Ureter (tissue), 1 donor: ENCODE measurements around the gene BHLHA15. TPM values are rescaled to one million over a fixed set of nuclear protein-coding genes. Genes with fewer than 3 reads are reported as not detected.

ENCODE experiments used
- DNase-seq: peaks from one replicate; pipeline ENCODE4 v3.0.0-alpha.2; 2020; ENCODE audit warnings: low spot score
- total RNA-seq: library from RNA; stranded (reverse); gene quantifications from one replicate; pipeline ENCODE4 v1.2.4, GENCODE V29; 2023
- donor health status: DM: yes; HTN: yes; CAD: no.

BHLHA15 gene
- total RNA-seq, 1 donor from 2014 or later, result 0.73 TPM

DNA sequence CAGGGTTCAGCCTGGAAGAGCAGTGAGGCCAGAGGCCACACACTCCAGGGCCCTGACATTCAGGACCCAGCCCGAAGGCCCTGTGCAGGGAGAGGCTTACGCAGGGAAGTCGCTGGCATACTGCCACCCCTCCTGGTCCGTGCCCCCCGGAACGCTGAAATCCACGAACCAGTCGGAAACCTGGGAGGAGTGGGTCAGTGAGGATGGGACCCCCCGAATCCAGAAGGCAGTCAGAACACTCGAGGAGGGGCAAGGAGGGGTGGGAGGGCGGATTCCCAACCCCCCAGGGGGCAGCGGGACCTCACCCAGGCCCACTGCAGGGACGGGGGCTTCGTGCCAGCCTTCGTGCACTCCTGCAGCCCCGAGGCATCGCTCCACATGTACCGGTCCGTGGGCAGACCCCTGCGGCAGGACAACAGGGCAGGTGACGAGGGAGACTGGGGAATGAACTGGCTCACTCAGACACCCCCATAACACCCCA is 13.5 kb downstream of the BHLHA15 start:
- no peak for DNase-seq

DNA sequence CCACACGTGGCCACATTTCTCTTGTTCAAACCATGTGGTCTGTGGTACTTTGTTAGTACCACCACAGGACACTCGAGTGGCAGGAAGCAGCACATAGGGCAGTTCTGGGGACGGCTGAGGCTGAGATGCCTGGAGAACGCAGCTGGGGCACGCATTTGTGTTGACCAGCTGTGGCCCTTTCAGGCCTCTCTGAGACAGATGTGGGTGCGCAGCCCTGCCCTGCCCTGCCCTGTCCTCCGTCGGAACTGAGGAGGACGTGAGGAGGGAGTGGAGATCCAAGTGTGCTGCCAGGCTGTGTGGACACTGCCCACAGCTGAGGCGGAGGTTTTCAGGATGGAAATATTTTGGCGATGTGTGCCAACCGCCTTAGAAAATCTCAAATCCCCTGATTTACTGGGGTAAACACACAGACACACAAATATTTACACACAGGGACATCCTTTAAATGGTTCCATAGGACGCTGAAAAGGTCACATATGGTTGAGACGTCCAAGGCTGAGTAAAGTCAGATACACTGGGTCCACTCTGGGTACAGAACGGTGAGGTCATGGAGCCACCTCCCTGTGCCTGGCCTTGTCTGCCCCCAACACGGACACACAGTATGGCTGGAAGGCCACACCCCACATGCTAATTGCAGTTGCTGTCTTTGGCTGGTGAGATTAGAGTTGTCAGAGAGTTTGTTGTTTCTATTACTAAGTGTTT is 14.8 kb downstream of the BHLHA15 start:
- DNase-seq, result no peak

DNA sequence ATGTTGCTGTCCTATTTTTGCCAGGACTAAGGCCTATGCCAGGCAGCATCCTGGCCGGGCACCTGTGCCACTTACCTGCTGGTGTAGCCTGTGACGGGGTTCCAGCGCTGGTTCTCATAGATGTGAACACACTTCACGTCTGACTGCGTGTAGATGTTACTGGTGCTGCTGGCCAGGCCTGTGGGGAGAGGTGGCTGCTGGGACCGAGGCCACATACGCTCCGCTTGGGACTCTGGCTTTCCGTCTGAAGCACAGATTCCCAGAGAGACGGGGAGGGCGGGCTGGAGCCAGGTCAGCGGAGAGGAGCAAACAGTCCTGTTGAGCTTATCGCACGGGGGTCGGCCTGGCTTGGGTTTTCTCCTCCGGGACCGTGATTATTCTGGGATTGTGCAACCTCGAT is 16.7 kb downstream of the BHLHA15 start:
- no peak for DNase-seq

DNA sequence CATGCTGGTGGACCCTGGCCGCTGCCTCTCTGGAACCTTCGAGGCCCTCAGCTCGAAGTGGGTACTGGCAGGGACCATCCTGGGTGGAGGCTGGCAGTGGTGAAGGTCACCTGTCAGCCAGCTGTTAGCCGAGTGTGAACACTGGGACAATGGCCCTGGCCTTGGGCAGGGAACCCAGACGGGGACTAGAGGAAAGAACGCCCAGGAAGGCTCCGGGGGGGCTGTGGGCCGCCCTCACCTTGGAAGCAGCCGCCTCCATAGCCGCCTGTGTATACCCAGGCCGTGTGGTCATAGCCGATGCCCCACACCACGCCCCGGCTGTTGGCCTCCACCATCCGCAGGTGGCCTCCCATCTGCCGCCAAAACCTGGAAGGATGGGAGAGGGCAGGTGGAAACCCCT is 17.6 kb downstream of the BHLHA15 start:
- DNase-seq, result no peak

DNA sequence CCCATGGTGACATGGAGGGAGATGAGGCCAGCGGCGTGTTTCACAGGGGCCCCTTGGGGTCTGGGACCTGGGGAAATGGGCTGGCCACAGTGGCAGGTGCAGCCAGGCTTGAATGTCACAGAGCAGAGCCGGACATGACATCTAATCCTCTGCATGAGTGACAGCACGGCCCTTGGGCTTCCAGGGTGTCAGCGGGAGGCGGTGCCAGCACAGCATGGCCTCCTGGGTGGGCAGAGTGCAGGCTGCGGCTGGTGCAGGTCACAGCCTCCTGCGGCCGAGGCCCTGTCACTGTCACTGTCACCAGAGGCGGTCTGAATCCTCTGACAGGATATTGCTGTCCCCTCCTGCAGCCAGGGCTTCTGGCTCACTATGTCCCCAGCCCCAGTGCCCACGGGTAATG is 18.2 kb downstream of the BHLHA15 start:
- no peak for DNase-seq

DNA sequence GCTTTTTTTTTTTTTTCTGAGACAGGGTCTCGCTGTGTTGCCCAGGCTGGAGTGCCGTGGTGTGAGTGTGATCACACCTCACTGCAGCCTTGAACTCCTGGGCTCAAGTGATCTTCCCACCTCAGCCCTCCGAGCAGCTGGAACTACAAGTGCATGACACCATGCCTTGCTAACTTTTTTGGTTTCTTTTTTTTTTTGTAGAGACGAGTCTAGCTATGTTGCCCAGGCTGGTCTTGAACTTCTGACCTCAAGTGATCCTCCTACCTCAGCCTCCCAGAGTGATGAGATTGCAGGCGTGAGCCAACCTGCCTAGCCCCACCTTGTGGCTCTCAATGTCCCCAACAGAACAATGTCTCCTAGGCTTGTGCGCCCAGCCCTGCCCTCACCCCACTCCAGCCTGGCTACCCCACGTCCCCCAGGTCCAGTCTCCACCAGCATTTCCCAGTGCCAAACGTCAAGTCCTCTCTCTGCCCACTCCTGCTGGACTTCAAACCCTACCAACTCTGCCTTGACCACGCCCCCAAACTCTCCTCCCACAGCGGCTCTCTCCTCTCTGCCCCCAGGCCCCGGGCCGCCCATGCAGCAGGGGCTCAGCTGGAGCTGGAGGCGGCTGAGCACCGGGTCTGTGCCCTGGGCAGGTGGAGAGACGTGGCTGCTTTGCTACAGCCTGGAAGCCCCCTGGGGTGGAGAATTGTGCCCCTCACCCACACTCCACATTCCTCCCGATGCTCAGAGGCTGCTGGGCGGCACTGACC is 18.9 kb downstream of the BHLHA15 start:
- DNase-seq, result no peak

DNA sequence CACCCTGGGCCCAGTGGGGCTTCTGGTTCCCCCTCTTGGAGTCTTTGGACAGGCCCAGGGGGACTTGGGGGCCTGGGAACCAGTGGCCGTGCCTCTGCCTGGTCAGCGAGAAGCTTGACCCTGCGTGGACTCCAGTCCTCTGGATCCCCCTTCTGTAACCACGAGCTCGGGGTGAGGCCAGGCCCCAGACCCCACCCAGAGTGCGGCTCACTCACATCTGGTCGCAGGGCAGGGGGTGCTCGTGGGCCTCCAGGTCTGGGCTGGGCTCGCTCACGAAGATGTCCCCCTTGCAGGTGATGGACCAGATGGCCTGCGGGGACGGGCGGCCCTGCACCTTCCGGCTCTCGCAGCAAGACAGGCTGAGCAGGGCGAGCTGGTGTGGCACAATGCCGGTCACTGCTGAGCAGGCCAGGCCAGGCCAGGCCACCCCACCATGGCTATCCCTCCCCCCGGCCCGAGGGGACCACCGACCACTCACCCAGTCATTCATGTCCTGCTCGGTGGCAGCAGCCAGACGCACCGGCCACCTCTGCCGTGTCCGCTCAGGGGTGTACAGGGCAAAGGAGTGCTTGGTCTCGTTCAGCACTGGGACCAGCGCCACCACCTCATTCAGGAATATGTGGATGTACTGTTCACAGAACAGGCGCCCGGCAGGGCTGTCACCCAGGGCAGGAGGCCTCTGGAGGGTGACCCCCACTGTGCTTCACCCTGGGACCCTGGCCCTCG is 19.7 kb downstream of the BHLHA15 start:
- DNase-seq, result no peak

DNA sequence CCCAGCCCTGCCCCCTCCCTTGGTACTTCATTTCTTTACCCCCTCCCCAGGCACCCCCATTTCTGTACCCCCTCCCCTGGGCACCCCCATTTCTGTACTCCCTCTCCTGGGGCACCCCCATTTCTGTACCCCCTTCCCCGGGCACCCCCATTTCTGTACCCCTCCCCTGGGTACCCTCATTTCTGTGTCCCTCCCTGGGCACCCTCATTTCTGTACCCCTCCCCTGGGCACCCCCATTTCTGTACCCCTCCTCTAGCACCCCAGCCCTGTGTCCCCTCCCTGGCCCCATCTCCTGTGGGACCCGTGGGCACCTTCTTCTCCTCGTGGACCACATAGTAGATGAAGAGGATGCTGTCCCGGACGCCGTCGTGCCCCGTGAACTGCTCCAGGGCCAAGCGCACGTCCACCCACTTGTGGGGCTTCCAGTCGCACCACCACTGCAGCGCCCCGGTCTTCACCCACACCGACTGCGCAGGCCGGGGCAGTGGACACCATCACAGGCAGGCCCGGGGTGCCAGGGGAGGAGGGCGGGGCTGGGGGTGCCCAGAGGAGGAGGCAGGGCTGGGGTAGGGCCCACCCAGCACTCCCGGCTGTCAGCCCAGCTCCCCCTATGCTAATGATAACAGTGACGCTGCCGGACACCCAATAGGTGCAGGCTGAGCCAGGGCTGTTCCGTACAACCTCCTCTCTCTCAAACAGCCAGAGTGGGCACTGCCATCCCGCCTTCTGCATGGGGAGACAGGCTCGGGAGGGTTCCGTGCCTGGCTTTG is 20.4 kb downstream of the BHLHA15 start:
- DNase-seq, result no peak

DNA sequence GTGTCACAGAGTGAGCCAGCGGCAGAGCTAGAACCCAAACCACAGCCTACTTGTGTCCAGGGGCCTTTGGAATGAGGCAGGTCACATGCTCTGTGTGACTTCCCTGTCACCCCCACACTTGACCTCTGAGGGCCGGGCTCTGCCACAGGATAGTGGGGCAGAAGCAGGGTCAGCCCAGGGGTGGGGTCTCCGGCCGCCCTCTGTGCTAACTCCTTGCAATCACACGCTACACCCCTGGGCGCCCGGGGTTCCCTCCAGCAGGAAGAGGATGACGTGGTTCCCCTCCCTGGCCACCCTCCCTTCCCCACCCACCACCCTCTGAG is 21.0 kb downstream of the BHLHA15 start:
- DNase-seq, result no peak

DNA sequence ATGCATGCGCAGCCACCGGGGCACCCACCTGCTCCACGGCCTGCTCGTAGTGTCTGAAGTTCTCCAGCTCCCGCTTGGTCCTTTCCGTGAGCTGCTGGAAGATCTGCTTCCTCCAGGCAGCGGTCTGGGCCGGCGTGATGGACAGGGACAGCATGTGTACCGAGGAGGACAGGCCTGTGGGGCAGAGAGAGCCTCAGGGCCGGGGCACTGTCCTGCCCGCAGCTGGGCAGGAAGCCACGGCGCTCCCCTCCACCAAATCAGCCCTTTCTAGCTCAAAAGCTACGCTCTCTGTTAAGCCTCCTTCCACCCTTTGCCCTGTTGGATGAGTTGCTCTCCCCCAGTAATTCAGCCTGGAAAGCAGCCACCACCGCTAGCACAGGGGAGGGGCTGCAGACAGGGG is 21.6 kb downstream of the BHLHA15 start:
- DNase-seq, result no peak

DNA sequence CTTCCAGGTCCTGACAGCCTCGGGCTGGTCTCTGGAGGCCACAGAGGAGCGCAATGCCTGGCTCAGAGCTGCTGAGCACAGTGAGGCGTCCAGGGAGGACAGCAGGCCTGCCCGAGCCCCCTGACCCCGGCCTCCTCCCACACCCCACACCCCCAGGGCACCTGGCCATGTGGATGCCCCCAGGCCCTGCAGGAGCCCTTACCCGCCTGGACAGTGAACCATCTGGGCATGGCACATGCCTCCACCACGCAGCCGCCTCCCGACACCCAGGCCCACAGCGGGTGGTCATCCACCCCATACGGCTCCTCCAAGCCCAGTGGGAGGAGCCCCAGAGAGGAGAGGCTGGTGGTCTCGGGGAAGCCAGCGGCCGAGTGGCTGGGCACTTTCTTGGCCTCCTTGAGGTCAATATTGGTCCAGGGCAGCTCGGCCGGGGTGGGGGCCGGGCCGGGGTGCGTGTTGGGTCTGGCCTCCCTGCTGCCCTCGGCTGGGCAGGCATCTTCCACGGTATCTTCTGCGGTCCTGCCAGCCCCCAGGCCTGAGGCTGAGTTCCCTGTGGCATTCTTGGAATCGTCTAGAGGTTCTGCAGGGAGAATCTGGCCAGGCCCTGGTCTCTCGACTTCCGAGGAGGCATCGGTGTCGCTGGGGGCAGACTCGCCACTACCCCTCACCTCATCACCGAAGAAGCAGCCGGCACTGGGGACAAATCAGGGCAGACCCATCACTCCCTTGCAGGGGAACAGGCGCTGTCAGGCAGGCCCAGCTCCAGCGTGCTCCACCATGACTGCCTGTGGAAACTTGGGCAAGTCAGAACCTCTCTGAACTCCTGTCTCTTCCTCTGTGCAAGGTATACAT is 22.2 kb downstream of the BHLHA15 start:
- no peak for DNase-seq

DNA sequence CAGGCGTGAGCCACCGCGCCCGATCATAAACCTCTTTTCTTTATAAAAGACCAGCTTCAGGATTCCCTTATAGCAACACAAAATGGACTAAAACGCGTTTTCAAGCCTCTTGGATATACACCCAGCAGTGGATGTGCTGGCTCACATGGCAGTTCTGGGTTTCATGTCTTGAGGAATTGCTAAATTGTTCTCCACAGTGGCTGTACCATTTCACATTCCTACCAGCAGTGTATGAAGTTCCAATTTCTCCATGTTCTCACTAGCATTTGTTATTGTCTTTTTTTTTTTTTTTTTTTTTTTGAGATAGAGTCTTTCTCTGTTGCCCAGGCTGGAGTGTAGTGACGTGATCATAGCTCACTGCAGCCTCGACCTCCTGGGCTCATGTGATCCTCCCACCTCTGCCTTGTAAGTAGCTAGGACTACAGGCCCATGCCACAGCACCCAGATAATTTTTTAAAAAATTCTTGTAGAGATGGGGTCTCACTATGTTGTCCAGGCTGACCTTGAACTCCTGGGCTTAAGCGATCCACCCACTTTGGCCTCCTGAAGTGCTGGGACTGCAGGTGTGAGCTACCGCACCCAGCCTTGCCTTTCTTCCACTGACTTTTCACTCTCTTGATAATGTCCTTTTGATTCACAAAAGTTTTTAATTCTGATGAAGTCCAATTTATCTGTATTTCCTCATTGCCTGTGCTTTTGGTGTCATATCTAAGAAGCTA is 23.3 kb downstream of the BHLHA15 start:
- no peak for DNase-seq

DNA sequence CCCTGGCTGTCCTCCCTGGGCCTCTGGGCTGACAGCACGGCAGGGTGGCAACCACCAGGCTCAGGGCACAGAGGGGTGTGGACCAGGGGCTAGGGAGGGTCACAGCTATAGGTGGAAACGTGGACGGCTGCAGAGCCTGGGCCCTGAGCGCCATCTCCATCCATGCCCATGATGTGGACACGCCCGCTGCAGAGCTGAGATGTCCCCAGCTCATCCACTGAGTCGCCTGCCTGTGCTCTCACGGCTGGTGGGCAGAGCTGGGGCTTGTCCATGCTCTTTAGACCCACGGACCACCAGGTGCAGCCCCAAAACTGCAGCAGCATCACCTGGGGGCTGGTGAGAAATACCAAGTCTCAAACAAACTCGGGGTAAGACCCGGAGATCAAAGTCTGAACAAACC is 24.7 kb downstream of the BHLHA15 start:
- DNase-seq, result no peak

DNA sequence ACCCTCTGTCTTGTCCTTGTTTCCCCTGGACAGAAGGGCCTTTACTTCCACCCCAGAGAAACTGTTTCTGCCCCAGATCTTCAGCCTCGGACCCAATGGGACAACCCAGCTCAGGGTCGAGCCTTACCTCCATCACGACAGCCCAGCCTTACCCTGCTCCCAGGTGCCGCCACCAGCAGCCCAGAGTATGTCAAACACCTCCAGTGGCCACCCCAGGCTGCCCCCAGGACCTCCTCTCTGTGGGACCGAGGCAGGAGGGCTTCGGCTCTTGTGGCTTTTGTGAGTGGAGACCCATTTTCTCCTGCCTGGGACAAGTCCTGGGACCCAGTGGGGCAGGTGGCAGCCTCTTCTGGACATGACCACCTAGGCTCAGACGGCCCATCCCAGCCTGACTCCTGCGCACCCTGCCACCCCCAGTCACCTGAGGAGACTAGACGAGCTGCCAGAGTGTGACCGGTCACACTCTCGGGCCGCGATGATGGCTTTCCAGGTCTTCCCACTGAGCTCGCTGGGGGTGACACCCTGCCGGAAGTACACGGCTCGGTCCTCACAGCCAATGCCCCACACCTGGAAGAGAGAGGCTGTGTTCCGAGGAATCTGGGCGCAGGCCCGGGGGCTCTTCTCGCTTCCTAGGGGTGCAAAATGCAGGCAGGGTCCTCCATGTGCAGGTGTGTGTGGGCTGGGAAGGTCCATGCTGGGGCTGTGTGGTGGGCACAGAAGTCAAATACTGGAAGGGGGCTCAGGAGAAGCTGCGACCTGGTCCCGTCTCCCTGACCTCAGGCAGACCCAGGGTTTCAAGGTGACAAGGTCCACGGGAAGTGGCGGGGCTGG is 25.3 kb downstream of the BHLHA15 start:
- no peak for DNase-seq

DNA sequence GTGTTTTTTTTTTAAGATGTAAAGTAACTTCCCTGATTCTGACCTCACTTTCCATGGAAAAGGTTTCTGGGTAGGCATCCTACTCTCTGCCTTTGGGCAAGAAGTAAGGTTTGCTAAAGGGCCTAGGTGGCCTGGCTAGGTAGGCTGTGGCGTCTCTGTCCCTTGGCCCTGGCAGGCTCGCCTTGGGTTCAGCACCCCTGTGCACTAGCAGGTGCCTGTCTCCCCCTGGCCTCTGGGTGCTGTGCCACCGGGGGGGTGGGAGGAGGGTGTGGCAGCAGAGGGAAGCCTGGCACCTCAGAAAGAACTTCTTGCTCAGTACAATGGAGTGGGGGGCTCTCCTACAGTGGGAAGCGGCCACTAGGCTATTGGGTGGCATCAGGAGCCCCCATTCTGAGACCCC is 26.8 kb downstream of the BHLHA15 start:
- DNase-seq, result no peak

DNA sequence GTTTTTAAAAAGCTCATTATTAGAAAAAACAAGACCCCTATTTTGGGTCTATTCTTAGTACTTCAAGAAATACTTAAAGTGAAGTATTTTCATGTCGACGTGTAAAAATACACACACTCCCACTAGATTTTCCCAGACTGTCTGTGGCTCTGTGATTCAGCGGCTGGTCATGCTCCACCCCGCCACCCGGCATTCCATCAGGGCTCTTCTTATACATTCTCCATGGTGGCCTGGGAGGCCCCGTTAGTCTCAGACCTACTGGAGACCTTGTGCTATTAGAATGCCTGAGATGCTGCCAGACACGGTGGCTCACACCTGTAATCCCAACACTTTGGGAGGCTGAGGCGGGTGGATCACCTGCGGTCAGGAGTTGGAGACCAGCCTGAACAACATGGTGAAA is 27.7 kb downstream of the BHLHA15 start:
- DNase-seq, result no peak

DNA sequence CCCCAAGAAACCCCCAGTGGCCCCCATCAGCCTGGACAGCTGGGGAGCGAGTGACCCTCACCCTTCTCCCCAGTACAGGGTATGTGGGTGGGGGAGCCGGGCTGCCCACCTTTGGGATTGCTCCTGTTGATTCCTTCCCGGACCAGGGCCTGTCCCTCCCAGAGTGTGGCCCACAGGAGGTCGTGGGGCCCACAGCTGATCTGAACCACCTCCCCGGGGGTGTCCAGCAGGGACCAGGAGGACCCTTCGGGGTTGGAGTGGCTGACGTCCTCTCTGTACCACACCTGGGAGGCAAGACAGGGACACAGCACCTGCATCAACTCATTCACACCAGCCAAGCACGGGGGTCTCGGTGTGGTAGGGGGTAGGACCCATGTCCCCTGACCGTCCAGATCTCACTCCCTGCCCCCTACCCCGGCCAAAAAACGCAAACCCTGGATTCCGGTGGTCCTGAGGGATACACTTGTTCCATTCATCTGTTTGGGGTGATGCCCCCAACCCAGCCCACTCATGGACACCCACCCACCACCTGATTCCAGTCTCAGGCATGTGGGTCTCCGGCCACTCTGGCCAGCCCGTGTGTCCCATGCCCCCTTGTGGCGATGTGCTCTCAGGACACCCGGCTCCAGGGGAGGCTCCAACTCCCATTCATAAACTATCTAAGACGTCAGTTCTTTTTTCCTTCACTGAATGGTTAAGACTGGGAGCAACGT is 29.9 kb downstream of the BHLHA15 start:
- DNase-seq, result no peak

DNA sequence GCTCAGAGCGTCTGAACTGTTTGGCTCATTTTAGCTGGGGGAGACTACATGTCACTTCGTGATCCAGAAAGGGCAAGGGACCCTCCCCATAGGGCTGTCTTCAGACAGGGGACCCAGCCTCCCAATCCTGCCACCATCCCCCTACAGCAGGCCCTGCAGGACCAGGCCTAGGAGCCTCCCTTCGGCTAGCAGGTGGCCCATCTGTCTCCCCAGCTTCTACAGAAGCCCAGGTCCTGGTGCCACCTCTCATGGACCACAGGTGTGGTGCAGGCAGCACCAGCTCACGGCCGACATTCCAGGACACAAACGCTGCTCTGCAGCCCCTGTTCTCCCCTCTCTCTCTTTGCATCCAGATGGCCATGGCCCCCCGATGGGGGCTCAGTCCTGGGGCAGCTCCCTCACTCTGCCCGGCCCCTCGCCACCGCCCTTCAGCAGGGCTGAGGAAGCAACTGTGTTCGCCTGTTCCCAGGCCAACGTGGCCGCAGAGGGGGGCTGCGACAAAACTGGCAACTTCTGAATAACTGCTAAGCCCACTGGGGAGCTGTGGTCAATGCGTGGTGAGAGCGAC is 30.5 kb downstream of the BHLHA15 start:
- no peak for DNase-seq

DNA sequence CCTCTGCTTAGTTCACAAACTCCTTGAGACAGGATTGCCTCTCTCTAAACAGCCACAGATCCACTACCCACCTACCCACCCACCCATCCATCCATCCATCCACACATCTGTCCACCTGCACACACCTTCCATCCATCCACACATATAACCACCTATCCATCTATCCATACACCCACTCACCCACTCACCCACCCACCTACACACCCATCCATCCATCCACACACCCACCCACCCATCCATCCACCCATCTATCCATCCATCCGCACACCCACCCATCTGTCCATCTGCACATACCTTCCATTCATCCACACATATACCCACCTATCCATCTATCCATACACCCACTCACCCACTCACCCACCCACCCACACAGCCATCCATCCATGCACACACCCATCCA is 31.1 kb downstream of the BHLHA15 start:
- DNase-seq, result no peak
